Stimulated activated CD4-positive, alpha-beta T cell treated with anti-CD3 and anti-CD28 coated beads, TNF-alpha, amount 100 ng/mL, for 48 hours (primary cell): ENCODE data around the gene MAP2K5.
"Not testable (repeated sequence)": the region's sequence is repeated elsewhere in the genome, so short reads cannot be mapped to it uniquely, and the experiment has no call there.

Experiments used
- DNase-seq, 3 donors: peaks; one replicate each; pipeline ENCODE4 v3.0.0-alpha.2; 2020; ENCODE audit warnings: low read depth in 3 of 3

The MAP2K5 gene

DNA sequence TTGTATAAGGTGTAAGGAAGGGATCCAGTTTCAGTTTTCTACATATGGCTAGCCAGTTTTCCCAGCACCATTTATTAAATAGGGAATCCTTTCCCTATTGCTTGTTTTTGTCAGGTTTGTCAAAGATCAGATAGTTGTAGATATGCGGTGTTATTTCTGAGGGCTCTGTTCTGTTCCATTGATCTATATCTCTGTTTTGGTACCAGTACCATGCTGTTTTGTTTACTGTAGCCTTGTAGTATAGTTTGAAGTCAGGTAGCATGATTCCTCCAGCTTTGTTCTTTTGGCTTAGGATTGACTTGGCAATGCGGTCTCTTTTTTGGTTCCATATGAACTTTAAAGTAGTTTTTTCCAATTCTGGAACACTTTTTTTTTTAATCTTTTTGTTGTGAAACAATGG is 130.3 kb downstream of the MAP2K5 start:
- DNase-seq: not testable (repeated sequence)

DNA sequence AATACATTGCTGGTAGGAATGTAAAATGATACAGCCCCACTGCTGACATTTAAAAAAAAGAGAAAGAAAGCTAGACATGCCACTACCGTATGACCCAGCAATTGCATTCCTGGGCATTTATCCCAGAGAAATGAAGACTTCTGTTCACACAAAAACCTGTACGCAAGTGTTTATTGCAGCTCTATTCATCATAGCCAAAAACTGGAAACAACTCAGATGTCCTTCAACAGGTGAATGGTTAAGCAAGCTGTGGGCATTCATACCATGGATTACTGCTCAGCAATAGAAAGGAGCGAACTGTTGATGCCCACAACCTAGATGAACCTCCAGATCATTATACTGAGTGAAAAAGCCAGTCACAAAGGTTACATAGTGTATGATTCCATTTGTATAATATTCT is 132.5 kb downstream of the MAP2K5 start:
- DNase-seq: no peak

DNA sequence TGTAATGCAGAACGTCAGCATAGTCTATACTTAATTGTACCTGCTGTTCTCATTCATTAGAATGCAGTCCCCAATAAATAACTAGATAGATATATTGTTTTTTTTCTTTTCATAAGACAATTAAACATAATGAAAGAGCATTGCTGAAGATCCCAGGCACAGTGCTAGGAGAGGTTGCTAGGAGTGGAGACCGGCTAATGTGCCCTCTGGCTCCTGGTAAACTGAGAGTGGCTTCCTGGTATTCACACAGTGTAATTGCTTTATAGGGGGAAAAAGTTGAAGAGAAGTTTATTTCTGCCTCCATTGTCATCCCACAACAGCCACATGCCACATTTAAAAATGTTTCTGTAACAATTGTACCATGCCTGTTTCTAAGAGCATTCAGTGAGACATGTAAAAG is 135.6 kb downstream of the MAP2K5 start:
- no peak for DNase-seq

DNA sequence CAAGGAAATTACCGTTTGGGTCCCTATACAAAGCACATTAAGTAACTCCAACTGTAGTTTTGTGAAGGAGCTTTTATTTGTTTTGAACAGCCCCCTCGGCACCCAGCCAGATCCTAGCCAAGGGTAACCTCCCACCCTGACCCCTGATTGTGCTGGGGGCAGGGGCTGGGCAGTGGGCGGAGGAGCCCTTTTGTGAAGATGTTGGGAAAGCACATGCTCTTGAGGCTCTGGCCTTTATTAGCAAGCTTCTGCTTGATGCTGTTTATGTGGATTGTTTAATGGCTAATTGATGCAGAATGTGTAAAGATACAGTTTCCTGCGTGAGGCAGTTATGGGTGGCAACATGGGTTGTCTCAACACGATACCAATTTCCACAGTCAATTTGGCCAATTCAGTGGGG is 136.5 kb downstream of the MAP2K5 start:
- DNase-seq: no peak

DNA sequence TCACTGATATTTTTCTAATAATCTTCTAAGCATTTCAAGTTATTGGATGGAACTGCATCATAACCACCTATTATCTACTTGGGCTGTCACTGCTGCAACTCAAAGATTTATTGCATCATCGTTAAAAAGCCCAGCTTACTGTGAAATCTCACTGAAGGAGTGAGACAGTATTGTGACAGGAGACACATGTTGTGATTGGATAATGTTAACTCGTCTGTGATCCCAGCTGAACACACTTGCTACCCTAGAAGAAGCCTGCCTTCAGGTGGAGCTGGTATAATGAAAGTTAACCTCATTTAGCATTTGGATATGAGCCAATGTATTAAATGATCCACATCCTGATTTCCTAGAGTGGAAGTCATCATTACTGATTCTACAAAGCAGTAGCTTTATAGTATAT is 138.1 kb downstream of the MAP2K5 start:
- DNase-seq: no peak

DNA sequence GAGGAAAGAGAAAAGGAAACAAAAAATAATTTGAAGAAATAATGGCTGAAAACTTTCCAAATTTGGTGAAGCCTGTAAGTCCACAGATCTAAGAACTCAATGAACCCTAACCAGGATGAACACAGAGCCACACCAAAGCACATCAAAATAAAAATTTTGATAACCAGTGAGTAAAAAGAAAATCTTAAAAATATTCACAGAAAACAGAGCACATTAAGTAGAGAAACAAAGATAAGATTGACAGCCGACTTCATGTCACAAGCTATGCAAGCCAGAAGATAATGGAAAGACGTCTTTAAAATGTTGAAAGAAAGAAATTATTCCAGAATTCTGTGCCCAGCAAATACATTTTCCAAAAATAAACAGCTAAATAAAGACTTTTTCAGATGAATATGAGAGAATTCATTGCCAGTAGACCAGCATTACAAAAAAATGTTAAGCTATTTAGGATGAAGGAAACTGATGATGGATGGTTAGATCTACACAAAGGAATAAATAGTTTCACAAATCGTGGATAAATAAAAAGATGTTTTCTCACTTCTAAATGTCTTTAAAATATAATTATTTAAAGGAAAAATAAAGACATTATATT is 142.6 kb downstream of the MAP2K5 start:
- no peak for DNase-seq

DNA sequence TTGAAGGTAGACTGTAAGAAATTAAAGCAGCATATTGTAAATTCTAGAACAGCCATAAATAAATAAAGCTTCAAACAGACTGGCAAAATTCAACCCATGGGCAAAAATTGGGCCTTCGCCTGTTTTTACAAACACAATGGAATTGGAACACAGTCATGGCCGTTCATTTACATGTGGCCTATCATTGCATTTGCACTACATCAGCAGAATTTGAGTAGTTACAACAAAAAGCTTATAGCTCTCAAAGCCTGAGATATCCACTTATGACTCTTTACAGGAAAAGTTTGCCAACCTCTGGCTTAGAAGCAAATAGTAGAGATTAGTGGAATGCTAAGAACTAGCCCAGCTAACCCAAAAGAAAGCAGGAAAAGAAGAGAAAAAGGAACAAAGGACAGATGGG is 143.2 kb downstream of the MAP2K5 start:
- no peak for DNase-seq

DNA sequence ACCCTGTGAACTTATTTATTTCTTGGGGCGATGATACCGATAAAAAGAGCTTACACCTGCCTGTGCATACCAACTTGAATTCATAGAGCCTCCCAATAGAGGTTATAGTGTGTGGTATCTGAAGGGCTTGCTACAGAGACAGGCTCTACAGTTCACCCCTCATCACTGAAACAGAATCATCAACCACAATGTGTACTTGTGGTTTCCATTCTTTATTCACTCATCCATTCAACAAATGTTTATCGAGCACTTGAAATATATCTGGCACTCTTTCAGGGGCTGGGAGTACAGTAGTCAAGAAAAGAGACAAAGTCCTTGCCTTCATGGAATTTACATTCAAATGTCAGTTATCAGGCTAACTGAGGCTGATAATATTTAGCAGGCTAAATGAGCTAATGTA is 148.4 kb downstream of the MAP2K5 start:
- no peak for DNase-seq

DNA sequence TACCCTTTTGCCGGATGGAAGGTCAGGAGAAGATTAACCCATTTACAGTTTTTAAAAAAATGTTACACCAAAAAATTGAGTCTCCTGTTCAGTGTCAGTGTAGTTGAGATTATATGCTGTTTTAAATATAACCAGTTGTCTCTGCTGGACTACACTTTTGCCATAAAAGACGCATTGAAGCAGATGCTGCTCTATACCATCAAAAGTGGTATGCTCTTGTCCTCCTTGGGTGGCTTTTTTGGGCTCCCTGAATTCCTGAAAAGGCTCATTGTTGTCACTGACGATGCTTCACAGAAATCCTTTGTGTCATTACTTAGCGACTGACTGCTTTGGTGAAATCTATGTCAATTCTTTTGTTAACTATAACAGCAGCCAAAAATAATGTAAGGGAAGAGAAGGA is 148.9 kb downstream of the MAP2K5 start:
- DNase-seq: no peak

DNA sequence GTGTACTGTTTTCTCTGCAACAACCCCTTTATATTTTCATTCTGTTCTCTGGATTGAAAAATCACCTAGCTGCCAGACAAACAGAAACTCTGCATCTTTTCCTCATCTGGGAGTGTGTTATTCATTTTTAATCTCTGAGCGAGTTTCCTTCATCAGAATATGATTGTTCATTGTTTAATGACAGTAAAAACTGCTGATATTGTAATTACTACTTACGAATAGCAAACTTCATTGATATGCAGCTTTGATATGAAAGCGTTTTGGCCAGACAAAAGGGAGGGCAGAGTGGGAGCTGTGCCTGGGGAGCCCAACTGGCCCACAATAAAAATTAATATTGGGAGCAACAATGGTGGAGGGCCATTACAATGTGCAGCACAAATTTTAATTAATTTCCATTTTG is 150.1 kb downstream of the MAP2K5 start:
- DNase-seq: no peak

DNA sequence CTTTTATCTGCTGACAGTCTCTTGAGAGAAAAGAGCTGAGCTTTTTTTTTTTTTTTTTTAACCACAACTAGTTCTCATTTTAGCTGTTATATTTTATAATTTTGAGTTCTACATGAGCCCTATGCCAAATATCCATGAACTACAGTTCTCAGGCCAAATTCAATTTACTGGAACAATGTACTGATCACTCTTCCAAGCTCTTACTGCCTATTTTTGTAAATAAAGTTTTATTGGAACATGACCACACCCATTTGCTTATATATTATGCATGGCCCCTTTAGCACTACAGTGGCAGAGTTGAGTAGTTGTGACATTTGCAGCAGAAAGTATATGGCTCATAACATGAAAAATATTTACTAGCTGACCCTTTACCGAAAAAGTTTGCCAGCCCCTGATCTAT is 153.6 kb downstream of the MAP2K5 start:
- DNase-seq: no peak

DNA sequence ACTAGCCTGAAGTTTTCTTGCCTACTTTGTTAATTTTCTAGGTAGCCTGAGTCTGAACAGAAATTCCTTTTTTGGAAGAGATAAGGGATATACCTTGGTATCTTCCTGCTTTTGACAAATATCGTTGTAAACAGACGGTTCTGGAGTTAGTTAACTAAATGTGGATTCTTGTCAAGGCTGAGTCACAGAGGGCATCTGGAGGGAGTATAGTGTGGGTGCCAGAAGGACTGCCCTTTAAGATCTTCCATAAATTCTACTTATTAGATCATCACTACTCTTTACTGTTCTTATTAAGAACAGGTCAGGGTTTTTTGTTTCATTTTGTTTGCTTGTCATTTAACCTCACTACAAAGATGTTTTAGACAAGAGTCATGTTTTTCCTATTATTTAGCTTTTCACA is 157.5 kb downstream of the MAP2K5 start:
- no peak for DNase-seq

DNA sequence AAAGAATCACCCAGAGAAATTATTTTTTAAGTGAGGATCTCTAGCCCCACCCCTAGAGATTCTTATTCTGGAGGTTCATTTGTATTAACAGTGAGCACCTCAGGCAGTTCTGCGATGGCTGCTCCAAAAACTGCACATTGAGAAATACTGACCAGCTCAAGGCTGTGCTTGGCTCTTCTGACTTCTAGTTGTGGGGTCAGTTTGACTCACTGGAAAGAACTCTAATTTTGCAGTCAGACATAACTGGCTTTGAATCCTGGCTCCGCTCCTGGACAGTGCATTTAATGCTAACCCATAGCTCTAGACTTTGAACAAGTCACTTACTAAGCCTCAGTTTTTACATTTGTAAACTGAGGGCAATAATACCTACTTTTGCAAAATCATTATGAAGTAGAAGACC is 159.2 kb downstream of the MAP2K5 start:
- DNase-seq: no peak

DNA sequence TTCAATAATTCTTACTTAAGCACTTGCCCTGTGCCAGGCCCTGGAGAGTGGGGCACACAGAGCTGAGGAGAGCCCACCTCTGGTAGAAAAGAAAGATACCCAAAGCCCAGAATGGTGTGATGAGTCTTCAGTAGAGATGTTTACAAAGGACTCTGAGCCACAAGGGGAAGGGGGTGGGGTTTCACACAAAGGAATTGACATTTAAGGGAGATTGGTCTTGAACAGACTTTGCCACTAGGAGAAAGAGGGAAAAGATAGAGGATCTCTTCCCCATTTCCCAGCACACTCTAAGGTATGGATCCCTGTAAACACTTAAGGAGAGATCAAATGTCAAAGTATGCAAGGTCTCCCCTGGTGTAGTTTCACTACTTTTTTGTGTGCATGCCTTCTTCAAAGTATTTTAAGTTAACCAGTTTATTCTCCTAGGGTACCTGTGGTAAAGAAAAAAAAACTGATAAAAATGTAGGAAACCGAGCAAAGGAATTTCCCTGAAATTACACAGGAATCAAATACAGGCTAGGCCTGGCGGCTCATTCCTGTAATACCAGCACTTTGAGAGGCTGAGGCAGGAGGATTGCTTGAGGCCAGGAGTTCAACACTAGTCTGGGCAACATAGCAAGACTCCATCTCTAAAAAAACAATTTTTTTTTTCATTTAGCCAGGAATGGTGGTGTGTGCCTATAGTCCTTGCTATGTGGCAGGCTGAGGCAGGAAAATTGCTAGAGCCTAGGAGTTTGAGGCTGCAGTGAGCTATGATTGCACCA is 165.2 kb downstream of the MAP2K5 start:
- no peak for DNase-seq

DNA sequence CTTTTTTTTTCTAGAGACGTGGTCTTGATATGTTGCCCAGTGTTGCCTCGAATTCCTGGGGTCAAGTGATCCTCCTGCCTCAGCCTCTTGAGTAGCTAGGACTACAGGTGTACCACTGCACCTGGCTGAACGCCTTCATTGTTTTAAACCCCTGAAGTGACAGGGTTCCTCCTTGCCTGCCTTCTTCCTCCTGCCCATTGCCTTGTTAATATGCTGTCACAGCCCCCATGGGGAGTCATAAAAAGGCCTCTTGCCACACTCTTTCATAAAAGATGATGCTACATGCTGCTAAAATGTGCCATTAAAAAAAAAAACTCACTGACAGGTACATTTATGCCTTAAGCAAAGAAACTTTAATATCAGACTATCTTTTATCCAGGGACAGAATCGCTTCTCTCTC is 166.0 kb downstream of the MAP2K5 start:
- no peak for DNase-seq

DNA sequence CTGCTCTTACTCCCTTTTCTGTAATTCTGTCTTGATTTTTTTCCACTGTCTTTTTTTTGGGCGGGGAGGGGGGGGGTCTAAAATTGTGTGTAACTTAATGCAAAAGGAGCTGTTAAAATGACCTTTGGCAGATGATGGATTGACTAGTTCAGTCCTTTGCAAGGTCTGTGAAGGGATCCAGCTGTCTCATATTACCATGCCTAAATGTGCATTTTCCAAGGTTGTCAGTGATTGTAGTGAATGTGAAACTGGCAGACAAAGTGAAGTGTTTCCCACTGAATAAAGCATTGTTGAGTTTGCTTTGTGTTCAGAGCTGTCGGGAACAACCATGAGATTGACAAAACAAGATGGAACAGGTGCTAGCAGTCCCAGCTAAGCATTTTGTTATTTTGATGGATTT is 172.7 kb downstream of the MAP2K5 start:
- DNase-seq: no peak

DNA sequence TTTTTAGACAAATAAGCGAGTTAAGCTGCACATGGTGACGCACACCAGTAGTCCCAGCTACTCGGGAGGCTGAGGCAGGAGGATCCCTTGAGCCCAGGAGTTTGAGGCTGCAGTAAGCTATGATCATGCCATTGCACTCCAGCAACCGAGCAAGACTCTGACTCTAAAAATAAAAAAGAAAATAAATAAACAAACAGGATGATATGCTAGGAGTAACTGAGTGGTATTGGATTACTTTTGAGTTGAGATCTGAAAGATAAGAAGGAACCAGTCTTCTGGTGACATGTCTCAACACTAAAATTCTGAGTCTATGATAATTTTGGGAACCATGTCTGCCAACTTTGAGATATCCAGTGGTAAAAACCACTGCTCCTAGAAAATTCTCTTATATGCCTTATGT is 173.7 kb downstream of the MAP2K5 start:
- no peak for DNase-seq

DNA sequence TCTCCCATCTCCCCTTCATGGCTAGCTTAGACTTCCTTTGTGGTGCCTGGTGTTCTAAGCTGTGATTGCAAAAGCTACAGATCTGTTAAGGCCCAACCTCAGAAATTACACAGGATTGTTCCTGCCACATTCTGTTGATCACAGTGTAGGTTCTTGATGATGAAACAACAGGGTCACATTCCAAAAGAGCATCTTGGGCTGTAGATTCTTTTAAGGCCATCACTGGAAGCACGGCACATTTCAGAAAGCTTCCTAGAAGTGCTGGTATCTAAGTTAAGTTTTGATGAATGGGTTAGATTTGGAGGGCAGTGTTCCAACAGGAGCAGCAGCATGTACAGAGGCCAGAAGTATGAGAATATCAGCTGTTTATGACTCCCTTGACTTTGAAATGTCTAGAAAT is 175.3 kb downstream of the MAP2K5 start:
- no peak for DNase-seq

DNA sequence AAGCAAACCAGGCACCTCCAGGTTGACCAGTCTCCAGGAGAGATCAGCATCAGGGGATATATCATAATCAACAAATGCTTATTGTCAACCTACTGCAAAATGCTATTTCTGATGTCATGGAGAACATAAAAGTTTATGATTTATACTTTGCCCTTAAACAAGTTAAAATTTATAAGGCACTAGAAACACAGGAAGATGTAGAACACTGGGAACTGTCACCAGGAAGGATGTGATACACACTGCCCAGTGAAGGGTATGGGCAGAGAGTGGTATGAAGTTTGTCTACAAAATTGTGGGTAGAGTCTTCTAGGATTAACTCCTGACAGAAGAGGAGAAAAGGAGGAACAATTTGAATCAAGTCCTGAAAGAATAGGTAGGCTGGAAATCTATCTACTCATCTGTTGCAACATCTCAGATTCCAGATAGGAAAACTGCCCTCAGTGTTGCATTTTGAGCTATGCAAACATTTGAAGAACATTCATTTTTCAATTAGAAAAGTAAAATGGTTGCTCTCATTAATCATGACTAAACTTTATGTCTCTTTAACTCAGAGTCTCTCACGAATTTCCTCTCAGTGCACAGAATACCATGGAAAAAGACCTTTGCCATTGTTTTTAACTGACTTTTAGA is 176.9 kb downstream of the MAP2K5 start:
- no peak for DNase-seq

DNA sequence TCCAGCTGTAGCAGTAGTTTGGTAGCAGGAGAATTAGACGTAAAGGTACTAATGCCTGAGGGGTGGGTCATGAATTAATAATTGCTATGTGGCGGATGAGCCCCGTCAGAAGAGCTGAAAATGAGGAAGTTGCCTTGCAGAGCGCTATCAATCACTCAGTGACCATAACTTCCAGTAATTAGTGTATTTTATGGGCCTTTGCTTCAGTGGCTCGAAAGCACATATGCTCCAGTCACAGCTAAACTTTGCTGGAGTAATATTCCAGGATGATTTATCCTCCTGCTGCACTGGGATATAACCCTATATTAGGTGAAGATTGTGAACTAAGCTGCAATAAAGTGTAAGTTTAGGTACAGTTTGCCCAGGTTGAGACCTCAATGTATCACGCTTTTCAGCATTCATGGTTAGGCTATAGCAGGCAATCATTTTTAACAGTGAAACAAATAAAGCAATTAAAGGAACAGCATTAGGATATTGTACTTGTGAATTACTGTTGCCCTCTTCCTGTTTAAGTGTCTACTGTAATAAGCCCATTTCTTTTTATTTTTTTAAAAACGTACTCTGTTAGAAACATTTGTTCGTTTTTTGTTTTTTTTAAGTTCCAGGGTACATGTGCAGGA is 178.2 kb downstream of the MAP2K5 start:
- DNase-seq: no peak

DNA sequence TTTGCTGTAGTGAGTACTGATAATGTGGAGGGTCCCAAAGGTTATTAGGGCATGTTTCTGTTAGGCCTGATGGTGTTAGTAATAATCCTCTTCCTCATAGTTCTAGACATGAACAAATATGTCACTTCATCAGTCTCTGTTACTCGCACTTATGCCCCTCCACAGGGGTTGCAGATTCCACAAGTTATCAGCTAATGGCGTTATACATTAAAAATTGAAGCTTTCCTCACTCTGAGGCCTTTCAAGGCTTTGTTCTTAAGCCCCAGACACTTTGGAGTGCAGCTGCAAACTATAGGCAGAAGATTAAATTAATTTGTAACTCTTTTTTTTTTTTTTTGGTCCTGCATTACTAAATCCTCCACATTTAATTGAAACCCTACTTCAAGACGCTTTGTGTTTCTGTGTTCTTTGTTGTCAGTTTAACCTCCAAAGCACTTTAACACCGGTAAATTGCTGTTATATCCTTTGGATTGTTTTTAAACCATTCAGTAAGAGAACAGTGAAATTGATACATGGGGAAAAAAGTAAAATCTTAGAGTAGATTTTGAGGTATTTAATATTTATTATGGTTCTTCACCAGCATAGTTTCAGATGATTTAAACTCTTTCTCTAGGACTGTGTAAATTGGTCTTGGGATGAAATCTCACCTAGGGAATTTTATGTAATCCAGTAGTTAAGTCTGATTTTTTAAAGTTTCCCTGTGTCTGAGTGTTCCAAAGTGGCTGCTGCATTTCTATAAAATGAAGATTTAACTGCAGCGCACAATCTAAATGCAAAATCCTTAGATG is 179.7 kb downstream of the MAP2K5 start:
- no peak for DNase-seq
